ENCODE data around the gene APC.
"Not testable (repeated sequence)": the region's sequence is repeated elsewhere in the genome, so short reads cannot be mapped to it uniquely, and the experiment has no call there.

Gene APC

GRCh38 chr5:112709416-112709815, 28.3 kb upstream of the APC start:
- Histone ChIP-seq H3K4me3 (replicated peaks; ENCODE audit: insufficient read depth, low read length) (no peak overlapping the region), H3K27me3 (ENCODE audit: insufficient read depth, poor library complexity, severe bottlenecking) (no peaks in the 10 kb centered on the region), H3K27ac (replicated peaks) (no peak overlapping the region)
- TF ChIP-seq SPI1 (IDR thresholded peaks at IDR 0.05; ENCODE audit: borderline replicate concordance, low read depth), result no peak
- TF ChIP-seq, protein P1, sequence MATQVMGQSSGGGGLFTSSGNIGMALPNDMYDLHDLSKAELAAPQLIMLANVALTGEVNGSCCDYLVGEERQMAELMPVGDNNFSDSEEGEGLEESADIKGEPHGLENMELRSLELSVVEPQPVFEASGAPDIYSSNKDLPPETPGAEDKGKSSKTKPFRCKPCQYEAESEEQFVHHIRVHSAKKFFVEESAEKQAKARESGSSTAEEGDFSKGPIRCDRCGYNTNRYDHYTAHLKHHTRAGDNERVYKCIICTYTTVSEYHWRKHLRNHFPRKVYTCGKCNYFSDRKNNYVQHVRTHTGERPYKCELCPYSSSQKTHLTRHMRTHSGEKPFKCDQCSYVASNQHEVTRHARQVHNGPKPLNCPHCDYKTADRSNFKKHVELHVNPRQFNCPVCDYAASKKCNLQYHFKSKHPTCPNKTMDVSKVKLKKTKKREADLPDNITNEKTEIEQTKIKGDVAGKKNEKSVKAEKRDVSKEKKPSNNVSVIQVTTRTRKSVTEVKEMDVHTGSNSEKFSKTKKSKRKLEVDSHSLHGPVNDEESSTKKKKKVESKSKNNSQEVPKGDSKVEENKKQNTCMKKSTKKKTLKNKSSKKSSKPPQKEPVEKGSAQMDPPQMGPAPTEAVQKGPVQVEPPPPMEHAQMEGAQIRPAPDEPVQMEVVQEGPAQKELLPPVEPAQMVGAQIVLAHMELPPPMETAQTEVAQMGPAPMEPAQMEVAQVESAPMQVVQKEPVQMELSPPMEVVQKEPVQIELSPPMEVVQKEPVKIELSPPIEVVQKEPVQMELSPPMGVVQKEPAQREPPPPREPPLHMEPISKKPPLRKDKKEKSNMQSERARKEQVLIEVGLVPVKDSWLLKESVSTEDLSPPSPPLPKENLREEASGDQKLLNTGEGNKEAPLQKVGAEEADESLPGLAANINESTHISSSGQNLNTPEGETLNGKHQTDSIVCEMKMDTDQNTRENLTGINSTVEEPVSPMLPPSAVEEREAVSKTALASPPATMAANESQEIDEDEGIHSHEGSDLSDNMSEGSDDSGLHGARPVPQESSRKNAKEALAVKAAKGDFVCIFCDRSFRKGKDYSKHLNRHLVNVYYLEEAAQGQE (IDR thresholded peaks at IDR 0.05; ENCODE audit: insufficient replicate concordance, low read depth), result no peak
- TF ChIP-seq, protein P2, sequence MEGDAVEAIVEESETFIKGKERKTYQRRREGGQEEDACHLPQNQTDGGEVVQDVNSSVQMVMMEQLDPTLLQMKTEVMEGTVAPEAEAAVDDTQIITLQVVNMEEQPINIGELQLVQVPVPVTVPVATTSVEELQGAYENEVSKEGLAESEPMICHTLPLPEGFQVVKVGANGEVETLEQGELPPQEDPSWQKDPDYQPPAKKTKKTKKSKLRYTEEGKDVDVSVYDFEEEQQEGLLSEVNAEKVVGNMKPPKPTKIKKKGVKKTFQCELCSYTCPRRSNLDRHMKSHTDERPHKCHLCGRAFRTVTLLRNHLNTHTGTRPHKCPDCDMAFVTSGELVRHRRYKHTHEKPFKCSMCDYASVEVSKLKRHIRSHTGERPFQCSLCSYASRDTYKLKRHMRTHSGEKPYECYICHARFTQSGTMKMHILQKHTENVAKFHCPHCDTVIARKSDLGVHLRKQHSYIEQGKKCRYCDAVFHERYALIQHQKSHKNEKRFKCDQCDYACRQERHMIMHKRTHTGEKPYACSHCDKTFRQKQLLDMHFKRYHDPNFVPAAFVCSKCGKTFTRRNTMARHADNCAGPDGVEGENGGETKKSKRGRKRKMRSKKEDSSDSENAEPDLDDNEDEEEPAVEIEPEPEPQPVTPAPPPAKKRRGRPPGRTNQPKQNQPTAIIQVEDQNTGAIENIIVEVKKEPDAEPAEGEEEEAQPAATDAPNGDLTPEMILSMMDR (IDR thresholded peaks at IDR 0.05; ENCODE audit: insufficient read depth, low read length), result no peak
- no peak for TF ChIP-seq POLR2AphosphoS5 (IDR thresholded peaks at IDR 0.05; ENCODE audit: low read depth)
- no peak for TF ChIP-seq GABPA (IDR thresholded peaks at IDR 0.05; ENCODE audit: low read depth)
- no peak for DNase-seq (ENCODE audit: low read depth in 1 of 2, low spot score in 1 of 2)

GRCh38 chr5:112710896-112711295, 26.8 kb upstream of the APC start:
- TF ChIP-seq SPI1 (IDR thresholded peaks at IDR 0.05; ENCODE audit: borderline replicate concordance, low read depth) (no peak), POLR2AphosphoS5 (IDR thresholded peaks at IDR 0.05; ENCODE audit: low read depth) (no peak), GABPA (IDR thresholded peaks at IDR 0.05; ENCODE audit: low read depth) (no peak)
- TF ChIP-seq, protein P2 (IDR thresholded peaks at IDR 0.05; ENCODE audit: insufficient read depth, low read length), result no peak
- TF ChIP-seq, protein P1 (IDR thresholded peaks at IDR 0.05; ENCODE audit: insufficient replicate concordance, low read depth), result no peak
- no peak overlapping the region for H3K4me3 ChIP-seq (replicated peaks; ENCODE audit: insufficient read depth, low read length)
- H3K27me3 ChIP-seq (ENCODE audit: insufficient read depth, poor library complexity, severe bottlenecking), result no peaks in the 10 kb centered on the region
- no peak for DNase-seq (ENCODE audit: low read depth in 1 of 2, low spot score in 1 of 2)
- no peak overlapping the region for H3K27ac ChIP-seq (replicated peaks)

- TF ChIP-seq GABPA (IDR thresholded peaks at IDR 0.05; ENCODE audit: low read depth), result no peak
- no peak for DNase-seq (ENCODE audit: low read depth in 1 of 2, low spot score in 1 of 2)
- H3K27ac ChIP-seq (replicated peaks), result no peak overlapping the region; the same call in 1 of the 2 replicates
- H3K4me3 ChIP-seq (replicated peaks; ENCODE audit: insufficient read depth, low read length), result no peak overlapping the region
- no peaks in the 10 kb centered on the region for H3K27me3 ChIP-seq (ENCODE audit: insufficient read depth, poor library complexity, severe bottlenecking)
Observed at GRCh38 chr5:112711436-112711835, 26.2 kb upstream of the APC start.

- Histone ChIP-seq H3K27me3 (ENCODE audit: insufficient read depth, poor library complexity, severe bottlenecking) (no peaks in the 10 kb centered on the region), H3K27ac (replicated peaks) (no peak overlapping the region), H3K4me3 (replicated peaks; ENCODE audit: insufficient read depth, low read length) (no peak overlapping the region)
- TF ChIP-seq, protein P1 (IDR thresholded peaks at IDR 0.05; ENCODE audit: insufficient replicate concordance, low read depth), result no peak
- TF ChIP-seq GABPA (IDR thresholded peaks at IDR 0.05; ENCODE audit: low read depth), result no peak
- TF ChIP-seq, protein P2 (IDR thresholded peaks at IDR 0.05; ENCODE audit: insufficient read depth, low read length), result no peak
- no peak for TF ChIP-seq POLR2AphosphoS5 (IDR thresholded peaks at IDR 0.05; ENCODE audit: low read depth)
- no peak for TF ChIP-seq SPI1 (IDR thresholded peaks at IDR 0.05; ENCODE audit: borderline replicate concordance, low read depth)
- DNase-seq (ENCODE audit: low read depth in 1 of 2, low spot score in 1 of 2), result no peak
Observed at GRCh38 chr5:112713206-112713605, 24.5 kb upstream of the APC start.

GRCh38 chr5:112716895-112717294, 20.8 kb upstream of the APC start:
- H3K4me3 ChIP-seq (replicated peaks; ENCODE audit: insufficient read depth, low read length); DNase-seq (ENCODE audit: low read depth in 1 of 2, low spot score in 1 of 2); H3K27me3 ChIP-seq (ENCODE audit: insufficient read depth, poor library complexity, severe bottlenecking): not testable (repeated sequence)

More at GRCh38 chr5:112716895-112717294, 20.8 kb upstream of the APC start:
- not testable (repeated sequence) for H3K27ac ChIP-seq (replicated peaks)

Data from HL-60 (cell line).